ENCODE results near the gene TOP1.

Gene TOP1

DNA sequence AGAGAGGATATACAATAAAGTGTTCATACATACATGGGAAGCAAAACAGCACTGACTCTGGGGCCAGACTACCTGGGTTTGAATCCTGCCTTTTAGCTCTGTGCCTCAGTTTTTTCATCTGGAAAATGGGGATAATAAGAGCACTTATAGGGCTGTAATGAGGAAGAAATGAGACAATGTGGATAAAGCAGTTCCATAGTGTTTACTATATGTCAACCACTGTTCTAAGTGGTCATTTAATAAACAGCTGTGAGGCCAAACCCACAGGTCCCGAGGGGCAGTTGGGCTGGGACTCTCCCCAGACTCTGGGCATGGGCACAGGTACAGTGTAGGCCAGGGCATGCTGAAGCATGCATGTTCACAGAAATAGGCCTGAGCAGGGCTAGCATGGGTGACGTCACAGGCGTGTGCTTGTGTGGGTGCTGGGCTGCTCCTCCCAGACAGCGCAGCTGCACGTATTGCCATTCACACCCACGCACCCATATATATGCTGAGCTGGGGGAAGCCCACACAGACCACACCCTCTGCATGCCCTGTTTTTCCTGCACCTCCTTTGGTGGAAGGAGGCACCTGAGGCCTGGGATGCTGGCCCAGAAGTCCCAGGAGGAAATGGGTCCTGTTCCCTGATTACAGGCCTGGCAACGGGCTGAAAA lies 105.2 kb downstream of the TOP1 start:
- DNase-seq = peak in 1 of 2 donors; percentile 56

DNA sequence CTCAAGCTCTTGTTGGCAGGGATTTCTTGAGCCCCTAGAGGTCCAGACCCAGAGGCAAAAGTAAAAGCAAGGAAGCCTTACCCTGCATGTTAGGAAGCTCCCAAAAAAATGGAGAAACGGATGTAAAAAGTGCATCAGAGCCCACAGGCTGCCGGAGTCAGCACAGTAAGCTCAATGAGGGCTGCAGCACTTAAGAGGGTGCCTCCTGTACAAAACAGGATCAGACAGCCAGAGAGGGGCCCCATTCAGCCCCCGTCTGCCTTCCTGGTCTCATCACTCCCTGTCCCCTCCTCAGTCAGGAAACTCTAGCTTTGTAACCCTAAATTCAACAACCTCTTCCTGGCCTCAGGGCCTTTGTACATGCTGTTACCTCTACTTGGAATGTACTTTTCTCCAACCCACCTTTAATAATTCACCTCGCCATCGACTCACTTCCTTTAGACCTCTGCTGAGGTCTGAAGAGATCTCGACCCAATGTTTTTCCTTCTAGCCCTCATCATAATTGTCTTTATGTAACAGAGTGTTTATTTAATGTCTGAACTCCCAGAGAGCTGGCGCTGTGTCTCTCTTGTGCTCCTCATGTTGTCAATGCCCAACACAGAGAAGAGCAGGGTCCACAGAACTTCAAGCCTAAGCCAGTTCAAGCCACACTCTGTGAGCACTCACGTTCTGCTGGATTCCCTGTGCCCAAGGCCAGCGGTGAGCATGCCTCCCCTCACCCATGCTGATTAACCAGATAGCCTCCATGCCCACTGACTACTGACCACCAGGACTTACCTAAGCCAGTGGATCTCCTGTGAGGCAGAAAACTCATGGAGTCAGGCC lies 106.0 kb downstream of the TOP1 start:
- no peak for DNase-seq

DNA sequence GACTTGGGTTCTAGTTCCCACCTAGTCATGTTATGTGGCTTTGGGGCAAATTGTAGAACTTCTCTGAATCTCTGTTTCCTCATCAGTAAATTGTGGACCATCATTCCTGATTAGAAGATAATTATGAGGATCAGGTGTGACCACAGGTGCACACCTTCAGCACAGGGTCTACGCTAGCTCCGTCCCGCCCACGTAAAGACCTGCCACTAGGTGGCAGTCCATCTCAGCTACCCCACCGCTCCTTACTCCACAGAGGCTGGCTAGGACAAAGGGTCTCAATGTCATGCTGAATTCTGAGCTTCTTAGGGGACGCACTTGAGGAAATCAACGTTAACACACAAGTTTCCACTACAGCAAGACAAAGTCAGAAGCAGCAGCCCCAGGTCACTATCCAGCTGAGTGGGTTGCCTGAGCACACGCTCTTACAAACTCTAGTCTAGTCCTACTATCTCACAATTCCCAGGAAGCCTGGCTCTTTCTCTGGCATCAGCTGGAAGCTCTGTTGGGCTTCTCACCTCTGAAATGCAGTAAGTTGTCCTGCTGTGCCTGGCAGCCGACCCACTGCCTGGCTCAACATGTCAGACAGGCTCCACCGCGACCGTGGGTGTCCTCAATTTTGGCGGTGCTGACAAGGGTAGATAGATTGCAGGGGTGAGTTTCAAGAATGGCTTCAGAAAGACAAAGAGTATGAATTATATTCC lies 106.7 kb downstream of the TOP1 start:
- DNase-seq = peak; percentile 57 to 60

DNA sequence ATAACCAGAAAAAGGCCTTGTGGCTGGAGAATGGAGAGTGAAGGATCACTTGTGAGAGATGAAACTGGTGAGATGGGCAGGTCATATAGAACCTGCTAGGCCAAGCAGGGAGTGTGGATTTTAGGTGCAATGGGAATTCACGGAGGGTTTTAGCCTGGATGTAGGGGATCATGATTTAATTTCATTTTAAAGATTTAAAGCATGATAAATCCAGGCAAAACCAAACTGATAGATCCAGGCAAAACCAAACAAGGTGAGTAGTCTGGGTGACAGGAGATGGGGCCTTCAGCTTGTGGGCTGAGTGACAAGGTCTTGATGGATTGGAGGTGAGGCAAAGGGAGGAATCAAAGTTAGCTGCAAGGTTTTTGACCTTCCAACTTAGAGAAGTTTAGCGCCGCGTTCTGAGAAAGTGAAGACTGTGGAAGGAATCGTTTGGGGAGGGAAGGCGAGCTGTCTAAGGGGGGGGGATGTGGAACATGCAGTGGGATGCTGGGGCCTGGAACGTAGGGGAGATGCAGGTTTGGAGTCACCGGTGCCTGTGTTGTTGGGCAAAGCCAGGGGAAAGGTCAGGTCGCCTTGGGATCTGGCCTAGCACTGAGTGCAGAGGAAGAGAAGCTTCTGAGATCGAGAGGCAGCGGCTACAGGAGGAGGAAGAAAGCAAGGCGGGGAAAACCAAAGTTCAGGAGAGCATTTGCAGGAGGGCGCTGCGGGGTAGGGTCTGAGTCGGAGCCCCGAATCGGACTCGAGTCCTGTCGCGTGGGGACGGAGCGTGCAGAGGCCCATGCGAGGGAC lies 107.5 kb downstream of the TOP1 start:
- DNase-seq = no peak

DNA sequence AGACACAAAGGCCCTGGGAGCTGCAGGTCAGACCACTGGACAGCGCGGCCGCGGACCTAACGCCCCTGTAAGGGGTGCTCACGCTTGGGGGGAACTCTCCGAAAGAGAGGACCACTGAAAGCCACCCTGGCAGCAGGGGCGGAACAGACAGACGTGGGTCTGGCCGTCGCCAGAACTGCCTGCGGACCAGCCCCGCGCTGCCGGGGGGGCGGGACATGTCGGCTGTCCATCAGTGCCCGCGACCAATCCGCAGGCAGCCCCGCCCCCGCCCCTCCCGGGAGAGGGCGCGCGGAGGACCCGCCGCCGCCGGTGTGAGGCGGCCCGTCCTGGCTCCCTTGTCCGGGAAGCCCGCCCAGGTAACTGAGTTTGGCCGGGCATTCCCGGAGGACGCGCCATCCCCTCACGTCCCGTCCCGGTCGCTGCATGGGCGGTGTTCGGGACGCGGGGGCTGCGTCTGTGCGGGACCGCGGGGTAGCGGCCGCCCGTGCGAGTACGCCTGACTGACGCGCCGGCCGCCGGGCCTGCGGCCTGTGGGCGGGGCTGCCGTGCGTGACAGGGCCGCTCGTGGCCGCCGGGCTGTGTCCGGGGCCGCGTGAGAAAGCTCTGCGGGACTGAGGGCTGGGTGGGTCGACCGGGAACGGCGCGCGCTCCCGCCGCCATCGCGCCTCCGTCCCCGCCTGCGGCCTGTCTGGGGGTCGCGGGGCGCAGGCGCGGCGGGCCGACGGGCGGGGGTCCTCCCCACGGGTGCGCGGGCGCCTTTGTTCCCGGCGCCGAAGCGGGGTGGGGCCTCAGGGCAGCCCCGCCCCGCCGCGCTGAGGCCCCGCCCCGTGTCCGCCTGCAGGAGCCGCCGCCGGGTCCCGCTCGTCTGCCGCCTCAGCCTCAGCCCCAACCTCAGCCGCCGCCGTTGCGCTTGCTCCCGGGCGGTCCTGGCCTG lies 108.3 kb downstream of the TOP1 start, which contains the start of gene PLCG1:
Gene PLCG1, plus strand, starts transcription at position 864 of the 934 bp plus-strand sequence. CDS start 99 bp downstream, outside the sequence.
- peak; percentile 84 to 85 for DNase-seq

DNA sequence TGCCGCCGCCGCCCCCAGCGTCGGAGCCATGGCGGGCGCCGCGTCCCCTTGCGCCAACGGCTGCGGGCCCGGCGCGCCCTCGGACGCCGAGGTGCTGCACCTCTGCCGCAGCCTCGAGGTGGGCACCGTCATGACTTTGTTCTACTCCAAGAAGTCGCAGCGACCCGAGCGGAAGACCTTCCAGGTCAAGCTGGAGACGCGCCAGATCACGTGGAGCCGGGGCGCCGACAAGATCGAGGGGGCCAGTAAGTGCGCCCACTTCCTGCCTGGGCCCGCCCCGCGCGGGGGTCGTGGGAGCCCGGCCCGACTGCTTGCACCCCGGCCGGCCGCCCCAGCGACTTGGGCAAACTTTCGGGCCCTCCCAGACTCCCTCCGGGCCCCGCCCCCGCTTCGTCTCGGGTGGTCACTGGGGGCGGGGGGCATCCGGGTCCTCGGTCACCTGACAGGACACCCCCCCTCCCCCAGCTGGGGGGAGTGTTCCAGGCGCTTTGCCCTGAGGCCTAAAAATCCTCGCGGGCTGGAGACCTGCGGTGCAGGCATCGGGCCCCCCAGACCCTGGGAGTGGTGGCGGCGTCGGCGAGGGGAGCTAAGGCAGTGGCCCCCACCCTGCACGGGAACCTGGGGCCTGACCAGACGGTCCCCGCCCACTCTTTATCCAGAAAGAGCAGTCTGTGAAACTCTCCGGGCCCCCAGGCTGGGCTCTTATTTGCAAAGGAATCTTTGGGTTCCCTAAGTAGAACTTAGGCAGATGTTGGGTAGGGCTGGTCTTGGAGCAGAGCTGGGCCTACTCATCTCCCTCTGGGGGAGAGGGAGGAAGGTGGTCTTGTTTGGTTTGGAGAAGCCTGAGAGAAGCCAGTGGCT lies 109.2 kb downstream of the TOP1 start:
- peak in 1 of 2 donors; percentile 52 for DNase-seq

DNA sequence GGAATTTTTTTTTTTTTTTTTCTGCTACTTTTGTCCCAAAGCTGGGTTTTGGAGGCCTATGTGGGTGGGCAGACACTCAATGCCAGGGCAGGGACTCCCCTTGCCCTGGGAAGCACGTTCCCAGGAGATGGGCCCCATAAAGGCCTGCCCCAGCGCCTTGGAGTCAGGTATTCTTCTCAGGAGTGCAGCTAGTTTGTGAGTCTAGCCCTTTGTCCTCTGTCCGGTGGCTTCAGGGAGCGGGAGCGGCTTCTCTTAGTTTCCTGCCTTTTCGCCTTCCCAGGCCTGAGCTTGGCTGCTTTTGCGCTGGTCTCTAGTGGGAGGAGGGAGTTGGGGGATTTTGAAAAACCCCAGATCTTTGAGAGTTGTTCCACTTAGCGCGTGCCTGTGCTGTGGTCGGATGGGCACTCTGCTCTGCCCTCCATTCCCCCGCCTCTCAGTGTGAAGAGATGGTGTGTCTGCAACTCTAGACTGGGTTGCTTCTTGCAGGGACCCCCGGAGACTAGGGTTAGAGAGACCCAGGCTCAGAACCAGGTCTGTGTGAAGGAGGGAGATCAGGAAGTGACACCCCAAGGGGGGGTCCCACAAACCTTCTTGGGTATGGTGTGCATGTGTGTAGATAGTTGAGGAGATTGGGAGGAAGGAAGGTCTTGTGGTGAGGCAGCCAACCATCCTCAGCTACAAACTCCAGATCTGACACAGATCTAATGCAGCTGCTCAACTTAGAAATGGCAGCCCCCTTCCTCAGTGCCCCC lies 110.0 kb downstream of the TOP1 start:
- no peak for DNase-seq

DNA sequence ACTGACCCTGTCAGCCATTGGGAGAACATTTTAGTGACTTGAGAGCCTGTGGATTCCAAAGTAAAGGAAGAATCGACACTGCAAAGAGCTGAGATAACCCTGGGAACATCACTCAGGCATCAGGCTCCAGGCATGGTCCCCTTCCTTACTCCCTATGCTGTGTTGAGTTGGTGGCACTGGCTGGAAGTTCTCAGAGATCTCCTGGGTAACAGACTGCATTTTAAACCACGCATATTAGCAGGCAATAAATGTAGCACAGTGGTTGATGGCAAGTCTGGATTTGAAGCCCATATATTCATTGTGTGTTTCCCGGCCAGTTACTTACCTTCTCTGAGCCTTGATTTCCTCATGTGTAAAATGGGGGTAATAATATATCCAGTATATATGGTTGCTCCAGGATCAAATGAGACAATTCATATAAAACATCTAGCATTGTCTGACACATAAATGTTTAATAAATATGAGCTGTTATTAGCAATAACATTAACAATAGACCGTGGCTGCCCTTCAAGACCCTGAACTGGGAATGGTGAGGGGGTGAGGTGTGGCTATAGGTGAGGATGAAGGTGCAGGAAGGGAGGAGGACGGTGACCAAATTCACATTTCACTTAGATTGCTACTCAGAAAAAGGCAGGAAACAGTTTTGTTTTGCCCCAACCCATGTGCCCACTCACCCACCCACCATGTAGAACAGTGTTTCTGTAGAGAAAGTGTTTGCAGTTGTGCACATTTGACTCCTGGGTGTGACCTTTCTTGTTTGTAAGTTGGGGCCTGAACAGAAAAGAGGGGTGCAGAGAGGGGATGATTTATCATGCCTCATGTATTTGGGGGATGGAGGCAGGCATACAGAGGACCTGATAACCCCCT lies 110.8 kb downstream of the TOP1 start:
- no peak for DNase-seq

DNA sequence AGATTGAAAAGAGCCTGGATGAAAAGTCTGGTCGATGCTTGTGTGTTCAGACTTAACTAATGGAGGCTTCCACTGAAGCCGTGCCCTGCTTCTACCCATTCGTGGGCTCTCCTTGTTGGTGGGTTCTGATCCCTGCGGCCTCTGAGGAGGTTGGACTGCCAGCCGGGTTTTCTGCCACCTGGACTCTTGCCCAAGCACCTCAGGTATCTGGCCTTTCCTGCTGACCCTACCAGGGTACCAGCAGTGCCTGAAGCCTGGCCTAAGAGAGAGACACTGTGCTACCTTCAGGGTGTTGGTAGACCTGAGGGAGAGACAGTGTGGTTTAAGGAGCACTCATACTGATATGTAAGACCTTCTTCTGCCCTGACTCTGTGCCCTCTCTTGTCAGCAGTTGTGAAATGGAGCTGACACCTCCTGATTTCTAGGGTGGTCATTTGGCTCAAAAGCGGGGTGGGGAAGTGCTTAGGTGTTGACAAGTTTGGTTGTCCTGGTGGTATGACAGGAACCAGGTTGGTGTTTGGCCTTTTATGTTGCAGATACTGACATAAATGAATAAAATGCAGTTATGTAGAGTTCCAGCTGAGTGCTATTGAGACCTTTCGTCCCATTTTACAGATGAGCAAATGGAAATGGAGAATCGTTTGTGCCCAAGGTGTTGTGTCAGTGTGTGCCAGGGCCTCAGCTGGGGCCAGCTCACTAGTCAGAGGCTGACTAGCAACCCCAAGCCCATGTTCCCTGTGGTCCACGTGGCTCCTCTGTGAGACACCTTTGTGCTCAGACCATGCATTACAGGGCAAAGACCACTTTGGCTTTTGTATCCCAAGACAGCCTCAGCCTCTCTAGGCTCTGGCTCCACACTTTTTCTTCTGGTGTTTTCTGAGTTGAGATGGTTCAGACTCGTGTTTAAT lies 111.9 kb downstream of the TOP1 start:
- no peak for DNase-seq

DNA sequence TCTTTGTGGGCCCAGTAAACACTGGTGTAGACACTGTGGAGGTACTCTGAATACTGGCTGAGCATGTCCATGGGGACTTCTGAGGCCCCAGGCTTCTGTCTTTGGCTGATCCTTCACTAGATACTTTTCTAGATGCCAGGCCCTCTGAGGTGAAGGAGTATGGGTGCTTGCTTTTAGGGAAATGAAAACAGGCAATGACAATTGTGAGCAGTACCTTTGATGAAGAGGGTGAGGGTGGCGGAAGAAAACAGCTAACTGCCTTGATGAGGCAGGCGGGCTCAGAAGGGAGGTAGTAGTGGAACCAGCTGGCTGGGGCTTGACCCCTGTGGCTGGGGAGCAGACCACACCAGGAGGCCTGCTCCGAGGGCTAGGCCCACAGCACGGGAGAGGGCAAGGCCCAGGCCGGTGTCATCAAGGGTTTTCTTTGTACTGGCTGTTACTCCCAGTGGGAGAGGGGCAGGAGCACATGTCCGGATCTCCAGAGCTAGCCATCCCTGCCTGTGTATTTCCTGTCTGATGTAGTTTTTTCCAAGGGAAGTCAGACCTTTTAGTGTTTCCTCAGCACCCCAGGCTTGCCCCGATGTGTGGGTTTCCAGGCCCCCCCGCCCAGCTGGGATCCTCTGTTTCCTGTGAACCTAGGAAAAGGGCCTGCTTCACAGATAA lies 112.7 kb downstream of the TOP1 start:
- DNase-seq = no peak

DNA sequence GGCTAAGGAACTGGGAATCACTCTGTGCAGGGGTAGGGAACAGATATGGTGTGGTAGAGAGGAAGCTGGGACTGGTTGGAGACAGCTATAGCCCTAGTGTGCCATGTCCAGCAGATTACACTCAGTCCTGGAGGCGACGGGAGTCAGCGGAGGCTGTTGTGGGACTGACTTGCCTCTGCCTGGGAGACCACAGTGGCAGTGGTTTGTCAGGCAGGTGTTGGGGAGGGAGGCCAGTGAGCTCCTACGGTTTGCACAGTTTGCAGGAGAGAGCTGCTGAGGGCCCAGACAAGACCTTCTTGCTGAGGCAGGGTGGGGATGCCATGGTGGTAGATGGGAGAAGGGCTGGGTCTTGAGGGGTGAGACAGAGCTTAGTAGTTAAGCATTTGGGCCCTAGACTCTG lies 113.6 kb downstream of the TOP1 start:
- DNase-seq = no peak

DNA sequence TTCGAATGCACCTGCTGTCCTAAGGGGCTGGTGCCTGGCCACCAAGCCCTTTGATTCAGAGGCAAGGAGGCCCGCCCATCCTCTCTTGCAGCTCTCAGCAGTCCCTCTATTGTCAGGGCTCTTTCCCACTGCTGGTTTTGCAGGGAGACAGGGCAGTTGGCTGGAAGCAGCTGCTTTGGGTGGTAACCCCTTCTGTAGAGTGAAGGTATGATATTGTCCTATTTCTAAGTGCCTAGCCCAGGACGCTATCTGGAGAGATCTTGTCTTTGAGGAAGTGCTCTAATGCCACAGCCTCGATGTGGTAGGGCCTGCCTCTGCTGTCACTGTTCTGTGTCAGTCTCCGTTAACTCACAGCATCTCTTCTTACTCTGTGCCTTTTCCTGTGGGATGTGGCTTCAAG lies 114.3 kb downstream of the TOP1 start:
- DNase-seq = no peak

DNA sequence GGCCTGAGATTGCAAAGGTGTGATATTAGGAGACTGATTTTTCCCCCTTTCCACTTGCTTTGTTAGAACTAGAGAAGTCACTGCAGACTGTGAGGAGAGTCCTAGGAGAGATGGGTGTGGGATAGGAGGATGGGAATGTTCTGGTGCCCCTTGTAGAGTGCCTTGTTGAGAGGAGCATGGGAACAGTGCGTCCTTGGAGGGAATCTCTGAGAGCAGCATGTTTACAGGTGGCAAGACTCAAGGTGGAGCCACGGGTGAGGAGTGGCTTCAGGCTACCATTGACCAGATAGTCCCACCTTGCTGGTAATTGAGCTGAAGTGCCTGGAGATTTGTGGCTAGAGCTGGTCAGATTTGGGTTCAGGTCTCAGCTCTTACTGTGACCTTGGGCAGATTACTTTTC lies 114.7 kb downstream of the TOP1 start:
- DNase-seq = no peak

DNA sequence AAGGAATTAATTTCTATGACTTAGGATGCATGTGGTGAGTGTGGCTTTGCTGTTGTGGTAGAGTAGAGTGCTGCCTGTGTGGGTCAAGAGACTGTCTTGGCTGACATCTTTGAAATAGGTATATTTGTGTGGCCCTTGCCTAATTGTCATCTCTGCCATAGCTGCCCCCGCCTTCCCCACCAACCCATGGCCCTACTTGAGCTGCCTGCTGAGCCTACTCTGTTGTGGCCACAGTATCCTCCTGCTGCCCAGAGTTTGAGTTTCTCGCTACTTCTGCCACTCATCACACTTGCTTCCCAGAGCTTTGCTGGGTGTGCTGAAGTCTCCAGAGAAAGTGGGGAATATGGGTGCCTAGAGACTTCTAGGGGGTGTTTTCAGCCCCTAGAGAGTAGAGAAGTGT lies 116.7 kb downstream of the TOP1 start:
- DNase-seq = no peak

DNA sequence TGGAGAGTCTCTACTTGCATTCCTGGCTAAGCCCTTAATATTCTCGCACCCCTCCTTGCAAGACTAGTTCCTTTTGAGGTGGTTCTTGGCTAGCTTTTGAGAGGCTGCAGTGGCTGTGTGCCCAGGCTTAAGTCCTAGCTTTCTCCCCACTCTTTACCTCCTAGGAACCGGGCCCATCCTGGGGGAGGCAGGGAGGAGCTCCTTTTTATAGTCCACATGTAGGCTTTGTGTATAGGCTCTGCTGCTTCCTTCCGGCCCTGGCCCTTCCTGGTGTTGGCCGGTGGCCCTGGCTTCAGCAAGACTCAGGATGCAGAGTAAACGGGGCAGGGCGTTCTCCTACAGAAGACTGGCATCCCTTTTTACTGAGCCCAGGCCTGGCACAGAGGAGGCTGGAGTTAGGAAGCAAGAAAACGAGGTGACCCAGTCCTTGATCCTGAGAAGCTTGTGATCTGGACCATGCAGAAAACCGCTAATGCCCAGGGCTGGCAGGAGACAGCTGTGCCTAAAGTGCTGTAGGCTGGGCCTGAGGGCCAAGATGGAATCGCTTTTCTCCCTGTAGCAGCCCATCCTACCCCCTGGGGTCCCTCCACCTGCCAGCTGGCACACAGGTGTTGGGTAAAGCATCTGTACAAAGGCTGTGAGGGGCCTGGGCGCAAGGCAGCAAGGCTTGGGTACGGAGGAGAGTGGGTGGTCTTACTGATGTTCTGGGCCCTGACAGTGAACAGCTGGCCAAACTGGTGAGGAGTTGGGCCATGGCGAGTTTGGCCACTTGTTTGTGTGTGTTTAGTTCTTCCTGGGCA lies 117.4 kb downstream of the TOP1 start:
- DNase-seq = no peak

DNA sequence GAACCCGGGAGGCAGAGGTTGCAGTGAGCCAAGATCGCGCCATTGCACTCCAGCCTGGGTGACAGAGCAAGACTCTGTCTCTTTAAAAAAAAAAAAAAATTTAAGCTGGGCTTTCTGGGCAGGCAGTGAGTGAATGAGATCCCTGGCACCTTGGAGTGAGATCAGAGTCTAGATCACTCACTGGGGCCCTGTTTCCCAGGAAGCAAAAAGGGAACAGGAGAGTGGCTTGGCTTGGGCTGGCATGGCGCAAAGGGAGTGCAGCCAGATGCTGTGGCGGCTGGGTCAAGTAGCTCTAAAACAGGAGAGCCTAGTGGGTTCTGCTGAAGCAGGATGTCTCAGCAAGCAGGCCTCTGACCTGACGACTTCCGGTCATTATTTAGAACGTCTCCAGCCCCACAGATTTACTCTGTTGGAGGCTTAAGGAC lies 119.2 kb downstream of the TOP1 start:
- no peak for DNase-seq
